A549 (cell line): ENCODE results near the gene OPALIN.

Experiments used
- EP300 ChIP-seq, 2 experiments: fragments of >200 bp; sonication (Bioruptor Twin); formaldehyde crosslinking; IDR thresholded peaks; 2 replicates in 1 of 2; 3 replicates in 1 of 2; pipeline ENCODE4 v1.6.1; 2016 to 2017
- POLR2A ChIP-seq: IDR thresholded peaks from 2 replicates; pipeline ENCODE4 v1.6.1; 2012; ENCODE audit warnings: mild to moderate bottlenecking, low read length
- RFX5 ChIP-seq: fragments of 450-650 bp; IDR thresholded peaks from 2 replicates; pipeline ENCODE4 v1.7.1; 2014; ENCODE audit warnings: antibody characterized with exemption, mild to moderate bottlenecking, moderate library complexity
- TF ChIP-seq, protein P1 (sequence below): fragments of 150-350 bp; IDR thresholded peaks from 2 replicates; pipeline ENCODE4 v1.6.1; 2014; ENCODE audit warnings: low read depth, mild to moderate bottlenecking, low read length

DNA sequence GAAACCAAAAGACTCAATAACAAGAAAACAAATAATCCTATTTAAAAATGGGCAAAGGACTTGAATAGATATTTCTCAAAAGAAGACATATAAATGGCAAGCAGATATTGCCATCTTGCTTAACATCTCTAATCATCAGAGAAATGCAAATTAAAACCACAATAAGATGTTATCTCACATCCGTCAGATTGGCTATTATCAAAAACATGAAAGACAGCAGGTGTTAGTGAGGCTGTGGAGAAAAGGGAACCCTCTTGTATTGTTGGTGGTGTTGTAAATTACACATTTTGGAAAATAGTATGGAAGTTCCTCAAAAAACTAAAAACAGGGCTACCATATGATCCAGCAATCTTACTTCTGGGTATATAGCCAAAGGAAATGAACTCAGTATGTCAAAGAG is 25.7 kb downstream of the OPALIN start:
- TF ChIP-seq EP300 (IDR thresholded peaks at IDR 0.05): no peak
- TF ChIP-seq RFX5: no peak
- no peak for TF ChIP-seq POLR2A
- TF ChIP-seq, protein P1, sequence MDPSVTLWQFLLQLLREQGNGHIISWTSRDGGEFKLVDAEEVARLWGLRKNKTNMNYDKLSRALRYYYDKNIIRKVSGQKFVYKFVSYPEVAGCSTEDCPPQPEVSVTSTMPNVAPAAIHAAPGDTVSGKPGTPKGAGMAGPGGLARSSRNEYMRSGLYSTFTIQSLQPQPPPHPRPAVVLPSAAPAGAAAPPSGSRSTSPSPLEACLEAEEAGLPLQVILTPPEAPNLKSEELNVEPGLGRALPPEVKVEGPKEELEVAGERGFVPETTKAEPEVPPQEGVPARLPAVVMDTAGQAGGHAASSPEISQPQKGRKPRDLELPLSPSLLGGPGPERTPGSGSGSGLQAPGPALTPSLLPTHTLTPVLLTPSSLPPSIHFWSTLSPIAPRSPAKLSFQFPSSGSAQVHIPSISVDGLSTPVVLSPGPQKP: no peak
